GM15510 (cell line): ENCODE data around the gene TNPO3.

Experiments used
- POLR2A ChIP-seq: IDR thresholded peaks from 3 replicates; pipeline ENCODE4 v1.6.1; 2011; ENCODE audit warnings: borderline replicate concordance; ENCODE audit not compliant: insufficient read length; ENCODE audit errors: extremely low read depth

The TNPO3 gene

DNA sequence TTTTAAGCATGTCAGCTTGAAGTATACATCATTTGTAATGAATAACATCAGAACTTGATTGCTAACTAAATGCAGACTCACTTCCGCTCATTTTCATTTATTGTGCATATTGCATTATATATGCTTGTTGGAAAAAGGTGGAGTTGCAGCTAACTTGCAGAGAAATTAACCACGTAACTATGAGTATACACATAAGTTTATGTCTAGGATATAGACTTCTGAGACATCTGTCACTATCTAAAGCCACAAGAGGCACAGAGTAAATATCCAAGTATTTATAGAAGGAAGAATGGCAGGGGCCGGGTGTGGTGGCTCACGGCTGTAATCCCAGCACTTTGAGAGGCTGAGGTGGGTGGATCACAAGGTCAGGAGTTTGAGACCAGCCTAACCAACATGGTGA, 47.3 kb downstream of the TNPO3 start:
- no peak for TF ChIP-seq POLR2A

DNA sequence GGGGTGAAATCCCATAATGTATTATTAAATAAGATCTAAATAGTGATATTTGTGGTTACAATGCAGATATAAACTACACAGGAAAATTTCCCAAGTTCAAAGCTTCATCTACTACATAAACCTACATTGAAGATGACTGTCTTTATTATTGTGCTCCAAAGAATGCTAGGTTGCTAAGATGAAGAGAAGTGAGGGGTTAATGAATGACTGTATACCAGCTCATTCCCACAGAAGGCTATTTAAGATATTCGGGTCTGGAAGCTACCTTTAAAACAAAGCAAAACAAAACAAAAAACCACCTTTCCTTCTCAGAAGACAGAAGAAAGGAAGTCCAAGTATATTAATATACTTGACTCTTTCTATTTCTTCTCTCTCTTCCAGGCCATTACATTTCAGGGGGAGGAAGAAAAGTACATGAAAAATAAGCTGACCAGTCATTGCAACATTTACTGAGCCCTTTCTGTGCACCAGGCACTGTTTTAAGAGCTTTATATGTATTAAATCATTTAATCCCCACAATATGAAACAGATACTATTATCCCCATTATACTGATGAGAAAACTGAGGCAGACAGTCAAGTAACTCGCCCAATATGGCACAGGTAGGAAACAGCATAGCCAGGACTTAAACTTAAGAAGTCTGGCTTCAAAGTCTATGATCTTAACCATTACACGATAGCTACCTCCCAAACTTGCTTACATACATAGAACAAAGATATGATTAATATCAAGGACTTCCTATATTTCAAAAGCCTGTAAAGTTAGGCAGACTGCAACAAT, 48.1 kb downstream of the TNPO3 start:
- no peak for TF ChIP-seq POLR2A

DNA sequence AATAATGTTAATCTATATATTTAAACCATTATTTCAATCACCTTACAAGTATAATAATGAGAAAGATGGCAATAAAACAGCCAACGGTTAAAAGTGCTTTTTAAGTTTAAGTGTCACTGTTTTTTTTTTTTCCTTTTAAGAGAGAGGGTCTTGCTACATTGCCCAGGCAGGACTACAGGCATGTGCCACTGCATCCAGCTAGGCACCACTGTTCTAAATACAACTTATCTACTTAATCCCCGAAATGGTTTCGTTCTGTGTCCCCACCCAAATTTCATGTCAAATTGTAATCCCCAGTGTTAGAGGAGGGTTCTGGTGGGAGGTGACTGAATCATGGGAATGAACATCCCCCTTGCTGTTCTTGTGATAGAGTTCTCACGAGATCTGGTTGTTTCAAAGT, 49.7 kb downstream of the TNPO3 start:
- TF ChIP-seq POLR2A: no peak

DNA sequence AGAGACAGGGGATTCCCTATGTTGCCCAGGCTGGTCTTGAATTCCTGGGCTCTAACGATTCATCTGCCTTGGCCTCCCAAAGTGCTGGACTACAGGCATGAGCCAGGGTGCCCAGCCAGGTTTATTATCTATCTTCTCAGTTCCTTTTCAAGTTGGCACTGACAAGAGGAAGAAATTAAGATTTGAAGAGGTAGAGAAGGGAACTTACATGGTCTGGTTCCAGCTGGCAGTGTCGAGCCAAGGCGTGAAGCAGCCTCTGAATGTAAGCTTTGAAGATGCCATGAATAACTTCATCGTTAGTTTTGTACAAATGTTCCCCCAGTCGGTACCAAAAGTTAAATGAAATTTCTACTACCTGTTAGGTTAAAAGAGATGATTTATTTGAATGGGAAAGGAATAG, 57.7 kb downstream of the TNPO3 start:
- no peak for TF ChIP-seq POLR2A

DNA sequence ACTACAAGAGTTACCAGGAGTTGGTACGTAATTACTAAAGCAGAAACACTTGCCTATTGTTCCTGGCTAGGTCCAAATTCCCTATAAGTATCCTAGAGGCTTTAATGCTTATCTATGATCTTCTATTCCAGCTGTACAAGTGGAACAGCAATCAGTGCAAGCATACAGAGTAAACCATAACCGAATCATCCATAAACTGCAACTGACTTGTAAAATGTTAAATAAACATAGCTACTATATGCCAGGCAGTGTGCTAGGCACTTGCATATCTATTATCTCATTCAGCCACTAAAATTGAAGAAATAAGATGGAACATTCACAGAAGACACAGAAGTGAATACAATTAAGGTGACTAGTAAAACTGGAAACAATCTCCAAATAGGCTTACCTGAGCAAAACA, 61.5 kb downstream of the TNPO3 start:
- no peak for TF ChIP-seq POLR2A

DNA sequence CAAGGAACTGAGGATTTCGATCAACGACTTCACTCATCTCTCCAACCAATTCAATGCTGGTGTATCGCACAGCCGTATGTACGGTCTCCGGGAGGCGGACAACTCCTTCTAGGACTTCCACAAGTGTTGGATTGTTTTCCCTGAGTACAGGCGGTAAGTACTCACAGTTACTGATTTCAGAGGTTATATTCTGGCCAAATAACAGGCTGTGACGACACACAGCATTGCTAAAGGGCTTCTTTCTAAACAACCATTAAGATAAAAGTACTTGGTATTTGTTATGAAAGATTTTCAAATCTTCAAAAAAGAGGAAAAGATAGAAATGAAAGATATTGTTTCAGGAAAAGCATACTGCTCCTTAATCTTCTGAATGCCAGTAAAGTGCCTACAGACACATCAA, 65.0 kb downstream of the TNPO3 start:
- no peak for TF ChIP-seq POLR2A

DNA sequence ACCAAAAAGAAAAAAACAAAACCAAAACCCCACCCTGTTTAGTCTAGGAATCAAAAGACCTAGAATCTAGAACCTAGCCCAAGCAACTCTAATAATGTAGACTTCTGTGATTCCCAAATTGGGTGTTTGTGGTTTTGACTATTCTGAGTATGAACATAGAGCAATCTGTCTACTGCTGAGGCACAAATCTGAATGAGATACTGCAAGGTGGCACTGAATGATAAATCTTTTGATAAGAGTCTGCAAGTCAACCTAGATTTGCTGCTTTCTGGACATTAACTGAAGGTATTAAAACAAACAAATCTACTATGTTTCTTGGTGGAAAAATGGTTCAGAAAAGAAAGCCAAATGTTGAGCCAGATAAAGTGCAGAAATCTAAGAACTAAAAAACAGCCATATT, 66.5 kb downstream of the TNPO3 start:
- no peak for TF ChIP-seq POLR2A

DNA sequence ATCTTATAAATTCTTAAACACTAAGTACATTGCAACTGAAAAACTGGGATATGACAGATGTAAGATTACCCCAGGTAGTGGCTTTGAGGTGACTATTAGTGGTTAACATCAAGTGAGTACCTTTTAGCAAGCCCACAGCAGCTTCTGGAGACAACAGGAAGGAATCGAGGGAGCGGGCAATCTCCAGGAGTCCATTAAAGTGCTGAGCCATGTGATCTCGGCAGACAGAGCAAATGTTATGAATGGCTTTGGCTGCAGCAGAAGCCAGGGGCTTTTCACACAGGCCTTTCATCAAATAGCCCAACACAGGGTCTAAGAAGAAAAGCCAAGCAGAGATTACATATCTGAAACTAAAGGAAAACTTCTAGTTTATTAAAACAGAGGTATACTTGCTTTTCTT, 68.3 kb downstream of the TNPO3 start:
- no peak for TF ChIP-seq POLR2A

DNA sequence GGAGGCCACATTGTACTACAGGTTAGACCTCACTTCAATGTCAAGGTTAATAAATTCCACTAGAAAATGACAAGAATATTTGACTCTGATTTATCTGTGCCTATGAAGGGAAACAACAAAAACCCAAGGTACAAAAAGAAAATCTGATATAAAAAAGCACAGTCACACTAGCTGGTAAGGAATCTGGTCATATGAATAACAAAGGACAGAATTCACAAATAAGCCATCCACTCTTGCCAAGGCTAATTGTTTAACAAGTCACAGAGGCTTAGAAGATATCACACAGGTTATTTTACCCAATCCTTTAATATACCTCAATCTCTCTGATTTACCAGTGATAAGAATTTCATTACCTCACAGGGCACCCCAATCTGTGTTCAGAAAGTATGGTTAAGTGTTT, 69.3 kb downstream of the TNPO3 start:
- no peak for TF ChIP-seq POLR2A

DNA sequence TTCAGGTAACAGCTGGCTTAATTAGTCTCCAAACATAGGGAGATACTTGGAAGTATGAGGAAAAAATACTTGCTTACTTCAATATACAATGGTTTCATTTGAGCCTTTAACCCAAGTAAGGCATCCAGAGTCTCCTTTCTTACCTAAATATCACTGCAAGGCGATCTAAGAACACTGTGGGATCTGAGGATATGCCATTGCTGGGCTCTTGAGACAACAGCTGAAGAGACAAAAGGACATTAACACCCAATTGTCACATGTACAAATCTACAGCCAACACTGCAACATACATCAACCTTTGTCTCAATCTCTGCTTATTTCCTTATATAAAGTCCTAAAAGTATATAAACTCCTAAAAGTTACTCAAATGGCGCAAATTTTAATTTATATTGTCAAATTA, 72.8 kb downstream of the TNPO3 start:
- TF ChIP-seq POLR2A: no peak

DNA sequence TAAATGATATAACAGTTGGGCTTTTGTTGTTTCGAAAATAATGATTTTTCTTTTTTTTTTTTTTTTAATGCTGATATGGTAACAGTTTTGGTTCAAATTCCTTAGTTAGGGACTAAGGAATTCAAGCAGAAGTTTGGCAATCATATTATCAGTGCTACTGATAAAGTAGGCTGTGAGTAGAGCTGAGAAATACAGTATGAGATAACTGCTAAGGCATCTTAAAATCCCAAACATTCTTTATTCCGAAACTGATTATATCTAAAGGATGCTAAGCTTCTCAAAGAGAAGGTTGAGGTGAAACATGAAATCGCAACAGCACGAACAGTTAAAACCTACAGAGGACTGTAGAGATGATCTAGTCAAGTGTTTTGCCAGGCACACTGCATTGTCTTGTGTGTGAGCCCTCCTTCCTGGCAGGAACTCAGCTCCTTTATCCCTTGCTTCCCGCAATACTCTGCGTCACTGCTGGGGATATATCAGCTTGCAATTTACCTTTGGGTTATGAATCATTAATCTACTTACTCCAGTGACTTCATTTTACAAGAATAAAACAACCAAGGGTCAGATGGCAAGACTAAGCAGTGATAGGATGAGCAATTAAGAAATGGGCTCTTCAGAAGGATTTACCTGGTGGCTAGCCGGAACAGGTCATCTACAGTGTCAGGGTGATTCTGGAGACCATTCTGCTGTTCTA, 80.5 kb downstream of the TNPO3 start:
- TF ChIP-seq POLR2A: no peak

DNA sequence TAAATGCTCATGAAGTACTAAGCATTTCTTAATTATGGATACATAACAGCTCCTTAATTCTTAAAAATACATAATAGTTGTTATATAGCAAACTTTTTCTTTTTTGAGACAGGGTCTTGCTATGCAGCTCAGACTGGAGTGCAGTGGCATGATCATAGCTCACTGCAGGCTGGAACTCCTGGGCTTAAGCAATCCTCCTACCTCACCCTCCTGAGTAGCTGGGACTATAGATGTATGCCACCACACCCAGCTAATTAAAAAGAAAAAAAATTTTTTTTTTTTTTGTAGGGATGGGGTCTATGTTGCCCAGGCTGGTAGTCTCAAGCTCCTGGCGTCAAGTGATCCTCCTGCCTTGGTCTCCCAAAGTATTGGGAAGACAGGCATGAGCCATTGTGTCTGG, 86.3 kb downstream of the TNPO3 start:
- no peak for TF ChIP-seq POLR2A

DNA sequence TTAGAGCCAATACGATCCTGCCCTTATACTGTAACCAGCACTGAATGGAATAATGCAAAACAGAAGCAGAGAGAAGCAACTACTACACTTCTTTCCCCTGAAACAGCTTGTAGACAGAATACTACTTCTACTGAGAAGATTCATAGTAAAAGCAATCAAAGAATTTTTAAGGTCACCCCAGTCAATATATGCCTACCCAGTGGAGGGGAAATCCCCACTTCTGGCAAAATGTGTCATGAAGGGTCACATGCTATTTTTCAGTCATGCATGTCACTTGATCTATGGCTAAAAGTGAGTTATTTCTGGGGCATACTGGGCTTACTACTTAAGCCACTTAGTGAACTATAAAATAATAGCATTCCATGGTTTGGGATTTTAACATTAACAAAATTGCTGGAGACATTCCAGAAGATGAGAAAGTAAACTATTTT, 91.6 kb downstream of the TNPO3 start:
- no peak for TF ChIP-seq POLR2A

DNA sequence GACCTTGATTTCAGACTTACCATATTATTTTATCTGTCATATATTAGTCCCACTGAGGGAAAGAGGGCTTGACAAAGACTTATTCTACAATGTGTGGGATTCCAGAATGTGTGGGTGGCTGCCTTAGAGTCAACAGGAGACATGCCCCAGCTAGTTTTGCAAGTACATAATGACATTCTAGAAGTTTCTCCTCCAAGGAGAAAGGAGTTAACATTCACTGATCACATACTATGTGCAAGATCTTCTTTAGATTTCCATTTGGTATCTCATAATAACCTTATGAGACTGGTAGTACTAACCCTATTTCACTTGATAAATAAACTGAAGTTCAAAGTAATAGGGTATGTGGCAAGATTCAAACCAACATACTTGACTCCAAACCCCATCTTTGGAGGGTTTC, 92.0 kb downstream of the TNPO3 start:
- no peak for TF ChIP-seq POLR2A

DNA sequence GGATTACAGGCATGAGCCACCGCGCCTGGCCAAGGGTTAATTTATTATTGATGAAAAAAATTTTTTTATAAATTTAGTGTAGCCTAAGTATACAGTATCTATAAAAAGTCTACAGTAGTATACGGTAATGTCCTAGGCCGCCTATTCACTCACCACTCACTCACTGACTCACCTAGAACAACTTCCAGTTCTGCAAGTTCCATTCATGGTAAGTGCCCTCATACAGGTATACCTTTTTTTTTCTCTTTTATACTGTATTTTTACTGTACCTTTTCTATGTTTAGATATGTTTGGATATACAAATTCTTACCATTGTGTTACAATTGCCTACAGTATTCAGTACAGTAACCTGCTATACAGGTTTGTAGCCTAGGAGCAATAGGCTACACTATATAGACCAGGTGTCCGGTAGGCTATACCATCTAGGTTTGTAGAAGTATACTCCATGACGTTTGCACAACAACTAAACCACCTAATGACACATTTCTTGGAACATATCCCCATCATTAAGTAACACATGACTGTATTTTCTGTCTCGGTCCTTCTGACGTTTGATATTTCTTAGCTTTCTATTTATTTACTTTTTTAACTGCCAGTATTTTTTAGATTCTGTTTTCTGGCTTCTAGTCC, 93.8 kb downstream of the TNPO3 start:
- no peak for TF ChIP-seq POLR2A

DNA sequence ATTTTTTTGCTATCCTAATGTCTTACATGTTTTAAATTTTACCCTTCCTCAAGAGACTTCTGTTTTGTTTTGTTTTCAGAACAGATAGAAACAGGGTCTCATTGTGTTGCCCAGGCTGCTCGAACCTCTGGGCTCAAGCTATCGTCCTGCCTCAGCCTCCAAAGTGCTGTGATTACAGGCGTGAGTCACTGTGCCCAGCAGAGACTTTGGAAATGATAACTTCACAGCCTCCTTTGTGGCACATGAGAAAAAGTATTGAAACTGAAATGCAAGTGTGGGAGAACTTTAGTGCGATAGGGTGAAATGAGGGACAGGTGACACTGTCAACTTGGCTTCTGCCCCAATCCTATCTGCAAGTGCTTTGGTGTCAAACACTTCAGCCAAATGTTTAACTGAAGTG, 95.6 kb downstream of the TNPO3 start:
- TF ChIP-seq POLR2A: no peak

DNA sequence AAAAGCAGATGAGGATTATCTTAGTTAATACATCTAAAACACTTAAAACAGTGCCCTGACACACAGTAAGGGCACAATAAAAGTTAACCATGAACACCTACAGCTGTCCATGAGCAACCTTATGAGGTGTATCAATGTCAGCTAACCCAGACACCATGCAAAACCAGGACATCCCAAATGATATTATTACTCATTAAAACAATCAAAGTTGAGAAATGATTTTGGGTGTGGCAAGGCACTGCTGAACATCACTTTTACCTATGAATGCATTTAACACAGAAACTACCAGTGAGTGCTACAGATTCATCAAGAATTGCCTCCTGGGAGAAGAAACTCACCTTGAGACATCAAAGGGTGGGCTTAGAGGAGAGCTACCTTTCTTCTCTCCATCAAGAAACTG, 98.9 kb downstream of the TNPO3 start:
- TF ChIP-seq POLR2A: no peak
